Endothelial cell of umbilical vein (primary cell): ENCODE results near the gene C2orf81. TPM values are rescaled to one million over a fixed set of nuclear protein-coding genes. Genes with fewer than 3 reads are reported as not detected.

Source experiments
- BruUV-seq: library from RNA; stranded (reverse); fragments of 400-500 nt; replicated peaks from 2 replicates; lab custom pipeline; 2021; lab: Mats Ljungman, UMichigan
- CTCF ChIA-PET: fragments of 300-600, 350-600 bp; sonication (Branson Sonifier 250); formaldehyde crosslinking; loops from one replicate; lab custom pipeline; 2021; ENCODE audit warnings: antibody characterized with exemption, inconsistent platforms; lab: Charles Lee
- POLR2A ChIA-PET: fragments of 300-600, 350-600 bp; sonication (Branson Sonifier 250); formaldehyde crosslinking; loops from one replicate; lab custom pipeline; 2021; ENCODE audit warnings: antibody characterized with exemption, inconsistent platforms; lab: Charles Lee
- DNase-seq: peaks from one replicate; pipeline ENCODE4 v3.0.0-alpha.2; 2011; ENCODE audit warnings: low read depth, low spot score
- FAIRE-seq: peaks from 2 replicates; lab custom pipeline; 2011; peaks lifted over from hg19 to GRCh38; lab: Jason Lieb, UNC
- H2AFZ ChIP-seq: 2 replicates; pipeline ENCODE4 v1.6.0; 2012; ENCODE audit warnings: low read depth, low read length, control low read depth, inconsistent platforms
- H3K27ac ChIP-seq: 2 replicates; pipeline ENCODE4 v1.5.1; 2011; ENCODE audit warnings: low read depth, mild to moderate bottlenecking, control low read depth, low read length, moderate library complexity; ENCODE audit not compliant: insufficient read depth
- H3K27me3 ChIP-seq, 2 experiments: 2 replicates each; pipeline versions ENCODE4 v1.6.0 to v1.6.1; 2011; ENCODE audit warnings: low read length in 2 of 2, mixed read lengths in 1 of 2; ENCODE audit not compliant: control insufficient read depth in 2 of 2, insufficient read depth in 2 of 2
- H3K36me3 ChIP-seq, 2 experiments: 2 replicates in 1 of 2; 3 replicates in 1 of 2; pipeline ENCODE4 v1.5.1; 2011; ENCODE audit warnings: low read length in 2 of 2, mild to moderate bottlenecking in 1 of 2, moderate library complexity in 1 of 2; ENCODE audit not compliant: control insufficient read depth in 2 of 2, insufficient read depth in 2 of 2; ENCODE audit errors: extremely low read depth in 1 of 2
- H3K4me1 ChIP-seq: 3 replicates; pipeline ENCODE4 v1.5.1; 2011; ENCODE audit warnings: mild to moderate bottlenecking, low read length; ENCODE audit not compliant: control insufficient read depth, insufficient read depth; ENCODE audit errors: extremely low read depth
- H3K4me2 ChIP-seq: 2 replicates; pipeline ENCODE4 v1.6.1; 2011; ENCODE audit warnings: low read length, control low read depth, mixed read lengths; ENCODE audit not compliant: insufficient read depth
- H3K4me3 ChIP-seq, 3 experiments: fragments of 200-600 bp in 1 of 3; sonication (generic), shearing (Covaris generic) in 1 of 3; replicated peaks in 1 of 3; 2 replicates each; pipeline ENCODE4 v1.5.1; 2011 to 2016; ENCODE audit warnings: control low read depth in 3 of 3, low read length in 3 of 3, mild to moderate bottlenecking in 2 of 3, inconsistent platforms in 1 of 3, low read depth in 1 of 3, moderate library complexity in 1 of 3; ENCODE audit not compliant: insufficient read depth in 1 of 3
- H3K79me2 ChIP-seq: 2 replicates; pipeline ENCODE4 v1.6.0; 2012; ENCODE audit warnings: low read length, inconsistent platforms; ENCODE audit not compliant: control insufficient read depth, insufficient read depth
- H3K9ac ChIP-seq: replicated peaks from 2 replicates; pipeline ENCODE3; 2011; ENCODE audit warnings: low read length, control low read depth; ENCODE audit not compliant: insufficient read depth; ENCODE audit errors: extremely low read depth
- H3K9me1 ChIP-seq: replicated peaks from 3 replicates; pipeline ENCODE4 v1.6.0; 2011; ENCODE audit warnings: mild to moderate bottlenecking, low read length; ENCODE audit not compliant: control insufficient read depth, insufficient read depth; ENCODE audit errors: extremely low read depth
- H3K9me3 ChIP-seq: replicated peaks from 2 replicates; pipeline ENCODE4 v1.5.1; 2012; ENCODE audit warnings: low read length, inconsistent platforms; ENCODE audit not compliant: control insufficient read depth, insufficient read depth
- H4K20me1 ChIP-seq: replicated peaks from 2 replicates; pipeline ENCODE3; 2011; ENCODE audit warnings: mild to moderate bottlenecking, low read length; ENCODE audit not compliant: control insufficient read depth, insufficient read depth; ENCODE audit errors: extremely low read depth
- EZH2 ChIP-seq: IDR thresholded peaks from 2 replicates; pipeline ENCODE4 v1.6.1; 2012; ENCODE audit warnings: borderline replicate concordance, low read depth, mild to moderate bottlenecking, moderate library complexity, low read length, inconsistent platforms; ENCODE audit not compliant: severe bottlenecking
- FOS ChIP-seq: IDR thresholded peaks from 2 replicates; pipeline ENCODE4 v1.6.1; 2011; ENCODE audit warnings: mild to moderate bottlenecking, low read length, moderate library complexity, borderline replicate concordance; ENCODE audit not compliant: insufficient read depth
- GATA2 ChIP-seq: IDR thresholded peaks from 2 replicates; pipeline ENCODE4 v1.7.0; 2011; ENCODE audit warnings: low read depth, mild to moderate bottlenecking, moderate library complexity, mixed read lengths, low read length; ENCODE audit not compliant: insufficient read length, insufficient read depth
- JUN ChIP-seq: IDR thresholded peaks from 2 replicates; pipeline ENCODE4 v1.6.1; 2011; ENCODE audit warnings: borderline replicate concordance, low read depth; ENCODE audit not compliant: insufficient read length, insufficient read depth
- MYC ChIP-seq: IDR thresholded peaks from one replicate; pipeline ENCODE4 v1.6.1; 2011; ENCODE audit warnings: mild to moderate bottlenecking, low read depth, low read length
- POLR2A ChIP-seq: IDR thresholded peaks from 2 replicates; pipeline ENCODE4 v1.6.1; 2012; ENCODE audit warnings: low read depth, mild to moderate bottlenecking, control low read depth, low read length
- POLR2AphosphoS5 ChIP-seq: IDR thresholded peaks from 2 replicates; pipeline ENCODE4 v1.6.1; 2012; ENCODE audit warnings: low read depth, mild to moderate bottlenecking, control low read depth, low read length, moderate library complexity; ENCODE audit not compliant: insufficient read depth
- dilution Hi-C: fragments of 300-500 bp; cut with MboI; formaldehyde crosslinking; loops from one replicate; pipeline ENCODE4 v1.15.0; 2019; ENCODE audit warnings: low sequenced_read_pairs; ENCODE audit not compliant: extremely low pct_ligation_motif_present
- intact Hi-C: fragments of 100-400 bp; cut with micrococcal nuclease; formaldehyde crosslinking; loops from one replicate; pipeline ENCODE4 v1.10.0; 2022
- polyA plus RNA-seq, 4 experiments: library from polyadenylated mRNA; depleted of rRNA in 3 of 4; stranded (reverse) in 3 of 4; unstranded in 1 of 4; fragments of >200 nt; gene quantifications; 2 replicates each; pipeline versions ENCODE4 v1.2.1 to v1.2.3, GENCODE V29; 2011 to 2012; ENCODE audit warnings: missing spikeins in 1 of 4
- total RNA-seq: library from RNA; stranded (reverse); gene quantifications from 2 replicates; pipeline ENCODE4 v1.2.3, GENCODE V29; 2021
- TF ChIP-seq, protein P1 (sequence below), 2 donors: IDR thresholded peaks; 1 replicate in 1 of 2; 2 replicates in 1 of 2; pipeline ENCODE4 v1.5.1; 2011; ENCODE audit warnings: low read length in 2 of 2, mild to moderate bottlenecking in 2 of 2, moderate library complexity in 2 of 2, control low read depth in 1 of 2, inconsistent platforms in 1 of 2, low read depth in 1 of 2; ENCODE audit not compliant: insufficient read depth in 1 of 2; ENCODE audit errors: extremely low read depth in 1 of 2
- TF ChIP-seq, protein P2 (sequence below): IDR thresholded peaks from 2 replicates; pipeline ENCODE4 v1.6.1; 2011; ENCODE audit not compliant: insufficient read depth, insufficient read length

The C2orf81 gene
- total and polyA plus RNA-seq, 2 donors (not counting 3 experiments of a cell fraction or from before 2014, with no cell fraction given), result 0.17 to 0.71 TPM

- dilution Hi-C loops (no loop called here), intact Hi-C loops (no loop called here)
- no peak overlapping the region for H3K4me2 ChIP-seq
- no TSS peak for BruUV-seq
- H3K4me1 ChIP-seq, result peaks cover 15% of the 10 kb centered on the region
- no peak for DNase-seq
- no peaks in the 10 kb centered on the region for H4K20me1 ChIP-seq
- no peak overlapping the region for H3K27ac ChIP-seq
- H3K4me3 ChIP-seq, result no peak overlapping the region
- no peaks in the 10 kb centered on the region for H3K9me1 ChIP-seq
- ChIA-PET CTCF (interaction anchor here (0.7 to 2.2 kb wide), 2 partner anchors 28 to 45 kb away, joined by 4 to 7 read pairs; partner anchors contain the start of gene MOGS), POLR2A (no interaction called here)
- H3K9me3 ChIP-seq, result no peaks in the 10 kb centered on the region
- no peaks in the 10 kb centered on the region for H3K79me2 ChIP-seq
- H3K9ac ChIP-seq, result no peak overlapping the region
- FAIRE-seq, result no peak
- H3K36me3 ChIP-seq, result no peaks in the 10 kb centered on the region
- H3K27me3 ChIP-seq, result peaks cover 21 to 24% of the 10 kb centered on the region in 2 experiments
- TF ChIP-seq JUN (no peak), MYC (no peak), POLR2A (no peak), FOS (no peak), GATA2 (no peak), EZH2 (no peak), POLR2AphosphoS5 (no peak)
- TF ChIP-seq, protein P1, sequence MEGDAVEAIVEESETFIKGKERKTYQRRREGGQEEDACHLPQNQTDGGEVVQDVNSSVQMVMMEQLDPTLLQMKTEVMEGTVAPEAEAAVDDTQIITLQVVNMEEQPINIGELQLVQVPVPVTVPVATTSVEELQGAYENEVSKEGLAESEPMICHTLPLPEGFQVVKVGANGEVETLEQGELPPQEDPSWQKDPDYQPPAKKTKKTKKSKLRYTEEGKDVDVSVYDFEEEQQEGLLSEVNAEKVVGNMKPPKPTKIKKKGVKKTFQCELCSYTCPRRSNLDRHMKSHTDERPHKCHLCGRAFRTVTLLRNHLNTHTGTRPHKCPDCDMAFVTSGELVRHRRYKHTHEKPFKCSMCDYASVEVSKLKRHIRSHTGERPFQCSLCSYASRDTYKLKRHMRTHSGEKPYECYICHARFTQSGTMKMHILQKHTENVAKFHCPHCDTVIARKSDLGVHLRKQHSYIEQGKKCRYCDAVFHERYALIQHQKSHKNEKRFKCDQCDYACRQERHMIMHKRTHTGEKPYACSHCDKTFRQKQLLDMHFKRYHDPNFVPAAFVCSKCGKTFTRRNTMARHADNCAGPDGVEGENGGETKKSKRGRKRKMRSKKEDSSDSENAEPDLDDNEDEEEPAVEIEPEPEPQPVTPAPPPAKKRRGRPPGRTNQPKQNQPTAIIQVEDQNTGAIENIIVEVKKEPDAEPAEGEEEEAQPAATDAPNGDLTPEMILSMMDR (IDR thresholded peaks at IDR 0.05; ENCODE audit: extremely low read depth in 1 of 2, insufficient read depth in 1 of 2, low read depth in 1 of 2, low read length in 2 of 2), result no peak
- TF ChIP-seq, protein P2, sequence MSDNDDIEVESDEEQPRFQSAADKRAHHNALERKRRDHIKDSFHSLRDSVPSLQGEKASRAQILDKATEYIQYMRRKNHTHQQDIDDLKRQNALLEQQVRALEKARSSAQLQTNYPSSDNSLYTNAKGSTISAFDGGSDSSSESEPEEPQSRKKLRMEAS, result no peak
- H2AFZ ChIP-seq, result no peak overlapping the region
Observed at GRCh38 chr2:74420006-74420405, 1.4 kb downstream of the C2orf81 start.
